RWPE2 (cell line): Measurements from ENCODE around the gene MYPN.

ENCODE experiments used
- ATAC-seq: fragments of 200-7000 bp; cut with Tn5 transposase; 3 replicates; pipeline ENCODE4 v1.9.1; 2021; ENCODE audit warnings: low read depth
- DNase-seq: peaks from one replicate; pipeline ENCODE4 v3.0.0-alpha.2; 2020; ENCODE audit warnings: low spot score
- H3K27ac ChIP-seq: fragments of 450-650 bp; 2 replicates; pipeline ENCODE4 v1.5.1; 2017; ENCODE audit warnings: mild to moderate bottlenecking; ENCODE audit not compliant: poor library complexity, severe bottlenecking
- H3K27me3 ChIP-seq: fragments of 250-450 bp; sonication (Bioruptor Pico); 2 replicates; pipeline ENCODE4 v1.5.1; 2021; ENCODE audit warnings: mild to moderate bottlenecking, moderate library complexity; ENCODE audit not compliant: insufficient read depth, poor library complexity, severe bottlenecking
- H3K36me3 ChIP-seq: fragments of 250-450 bp; sonication (Bioruptor Pico); 2 replicates; pipeline ENCODE4 v1.5.1; 2020; ENCODE audit warnings: low read depth, mild to moderate bottlenecking, moderate library complexity
- H3K4me1 ChIP-seq: fragments of 250-450 bp; sonication (Bioruptor Pico); 2 replicates; pipeline ENCODE4 v1.5.1; 2021; ENCODE audit warnings: mild to moderate bottlenecking, moderate library complexity; ENCODE audit not compliant: insufficient read depth, poor library complexity, severe bottlenecking
- H3K4me3 ChIP-seq: fragments of 250-450 bp; sonication (Bioruptor Pico); 2 replicates; pipeline ENCODE4 v1.5.1; 2021; ENCODE audit warnings: mild to moderate bottlenecking, moderate library complexity; ENCODE audit not compliant: severe bottlenecking
- H3K9me3 ChIP-seq: fragments of 250-450 bp; sonication (Bioruptor Pico); 2 replicates; pipeline ENCODE4 v1.5.1; 2021; ENCODE audit warnings: mild to moderate bottlenecking, moderate library complexity; ENCODE audit not compliant: severe bottlenecking
- TF ChIP-seq, protein P1 (sequence below): fragments of 450-650 bp; IDR thresholded peaks from one replicate; pipeline ENCODE4 v1.5.1; 2017; ENCODE audit warnings: mild to moderate bottlenecking, moderate library complexity; ENCODE audit not compliant: poor library complexity, severe bottlenecking

MYPN gene

GRCh38 chr10:68223535-68224165, 114.4 kb downstream of the MYPN start:
- ATAC-seq (no peak), DNase-seq (no peak)
- no peaks in the 10 kb centered on the region for H3K9me3 ChIP-seq
- H3K4me3 ChIP-seq = no peak overlapping the region
- H3K36me3 ChIP-seq = no peaks in the 10 kb centered on the region
- H3K27ac ChIP-seq = no peak overlapping the region
- peaks cover 7% of the 10 kb centered on the region for H3K4me1 ChIP-seq
- H3K27me3 ChIP-seq = no peaks in the 10 kb centered on the region
- TF ChIP-seq, protein P1, sequence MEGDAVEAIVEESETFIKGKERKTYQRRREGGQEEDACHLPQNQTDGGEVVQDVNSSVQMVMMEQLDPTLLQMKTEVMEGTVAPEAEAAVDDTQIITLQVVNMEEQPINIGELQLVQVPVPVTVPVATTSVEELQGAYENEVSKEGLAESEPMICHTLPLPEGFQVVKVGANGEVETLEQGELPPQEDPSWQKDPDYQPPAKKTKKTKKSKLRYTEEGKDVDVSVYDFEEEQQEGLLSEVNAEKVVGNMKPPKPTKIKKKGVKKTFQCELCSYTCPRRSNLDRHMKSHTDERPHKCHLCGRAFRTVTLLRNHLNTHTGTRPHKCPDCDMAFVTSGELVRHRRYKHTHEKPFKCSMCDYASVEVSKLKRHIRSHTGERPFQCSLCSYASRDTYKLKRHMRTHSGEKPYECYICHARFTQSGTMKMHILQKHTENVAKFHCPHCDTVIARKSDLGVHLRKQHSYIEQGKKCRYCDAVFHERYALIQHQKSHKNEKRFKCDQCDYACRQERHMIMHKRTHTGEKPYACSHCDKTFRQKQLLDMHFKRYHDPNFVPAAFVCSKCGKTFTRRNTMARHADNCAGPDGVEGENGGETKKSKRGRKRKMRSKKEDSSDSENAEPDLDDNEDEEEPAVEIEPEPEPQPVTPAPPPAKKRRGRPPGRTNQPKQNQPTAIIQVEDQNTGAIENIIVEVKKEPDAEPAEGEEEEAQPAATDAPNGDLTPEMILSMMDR = no peak

- H3K27me3 ChIP-seq = no peaks in the 10 kb centered on the region
- ATAC-seq (peak; percentile 75), DNase-seq (no peak)
- no peak overlapping the region for H3K27ac ChIP-seq
- no peaks in the 10 kb centered on the region for H3K9me3 ChIP-seq
- H3K4me3 ChIP-seq = no peak overlapping the region
- peaks cover 7% of the 10 kb centered on the region for H3K4me1 ChIP-seq
- TF ChIP-seq, protein P1 = no peak
- no peaks in the 10 kb centered on the region for H3K36me3 ChIP-seq
Observed at GRCh38 chr10:68224810-68225209, 115.5 kb downstream of the MYPN start.

DNA sequence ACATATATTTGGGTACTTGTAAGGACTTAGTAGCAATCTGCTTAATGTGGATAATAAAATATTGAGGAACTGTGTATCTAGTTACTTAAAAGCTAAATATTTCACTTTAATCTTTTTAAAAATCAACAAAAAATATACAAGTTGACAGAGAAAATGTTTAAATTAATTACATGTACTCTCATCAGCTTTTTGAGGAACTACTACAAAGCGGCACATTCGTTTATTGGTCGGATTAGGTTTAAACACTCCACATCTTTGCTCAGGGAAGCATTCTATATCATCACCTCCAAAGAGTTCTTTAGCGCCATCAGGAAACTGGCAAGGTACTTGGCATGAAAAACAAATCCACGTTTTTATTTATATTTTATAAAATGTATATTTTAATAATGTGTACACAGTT, 121.0 kb downstream of the MYPN start:
- ATAC-seq = no peak
- DNase-seq = no peak
- Histone ChIP-seq H3K4me3 (no peak overlapping the region), H3K36me3 (no peaks in the 10 kb centered on the region), H3K27me3 (no peaks in the 10 kb centered on the region), H3K27ac (no peak overlapping the region), H3K9me3 (no peaks in the 10 kb centered on the region), H3K4me1 (no peaks in the 10 kb centered on the region)
- TF ChIP-seq, protein P1 = no peak

GRCh38 chr10:68231106-68231816, 122.0 kb downstream of the MYPN start:
- H3K27me3 ChIP-seq = no peaks in the 10 kb centered on the region
- no peaks in the 10 kb centered on the region for H3K4me1 ChIP-seq
- no peaks in the 10 kb centered on the region for H3K36me3 ChIP-seq
- DNase-seq = peak; percentile 68
- TF ChIP-seq, protein P1 = peak; percentile 52
- H3K27ac ChIP-seq = no peak overlapping the region
- peak overlapping the region; percentile 48 for H3K4me3 ChIP-seq
- ATAC-seq = peak; percentile 81
- no peaks in the 10 kb centered on the region for H3K9me3 ChIP-seq

- H3K4me3 ChIP-seq = peak within 1 kb of the TSS; percentile 48
- no peak for ATAC-seq
- no peak for DNase-seq
- TF ChIP-seq, protein P1 = no peak
- H3K27me3 ChIP-seq = no peaks in the 10 kb centered on the region
- H3K27ac ChIP-seq = no peak within 1 kb of the TSS
- H3K4me1 ChIP-seq = no peaks in the 10 kb centered on the region
- no peaks in the 10 kb centered on the region for H3K9me3 ChIP-seq
- H3K36me3 ChIP-seq = no peaks in the 10 kb centered on the region
Observed at GRCh38 chr10:68231817-68232251, 122.5 kb downstream of the MYPN start, which contains the start of gene ATOH7. TSS of gene ATOH7 (minus strand) at chr10:68232113. CDS start at chr10:68231677, 436 bp downstream.
